K562 (cell line): ENCODE data around the gene CDC6.

ENCODE experiments used
- BRF2 ChIP-seq: IDR thresholded peaks from 3 replicates; pipeline ENCODE4 v1.6.1; 2011; ENCODE audit warnings: borderline replicate concordance, mild to moderate bottlenecking; ENCODE audit not compliant: insufficient read length, insufficient read depth
- FOS ChIP-seq: IDR thresholded peaks from 3 replicates; pipeline ENCODE4 v1.6.1; 2011; ENCODE audit not compliant: insufficient read length; ENCODE audit errors: extremely low read depth
- JUND ChIP-seq, 2 experiments: IDR thresholded peaks; 2 replicates in 1 of 2; 3 replicates in 1 of 2; pipeline ENCODE4 v1.6.1; 2011; ENCODE audit warnings: borderline replicate concordance in 2 of 2, low read depth in 2 of 2, low read length in 2 of 2, improper control_type of control experiment in 1 of 2, missing biosample characterization in 1 of 2, missing genetic modification characterization in 1 of 2, missing genetic modification reagents in 1 of 2
- MYC ChIP-seq, 2 experiments: fragments of 250-450 bp in 1 of 2; sonication (Bioruptor Pico) in 1 of 2; IDR thresholded peaks; 2 replicates each; pipeline versions ENCODE4 v1.5.1 to v1.6.1; 2012 to 2021; ENCODE audit warnings: low read depth in 2 of 2, borderline replicate concordance in 1 of 2, improper control_type of control experiment in 1 of 2, low read length in 1 of 2, mild to moderate bottlenecking in 1 of 2, moderate library complexity in 1 of 2
- POLR2A ChIP-seq: fragments of 450-650 bp; conservative IDR thresholded peaks from 2 replicates; pipeline ENCODE4 v1.6.1; 2016
- POLR2AphosphoS5 ChIP-seq: IDR thresholded peaks from 2 replicates; pipeline ENCODE4 v1.6.1; 2011; ENCODE audit warnings: mild to moderate bottlenecking, low read depth, low read length, moderate library complexity; ENCODE audit not compliant: control insufficient read depth, insufficient read depth
- RNF2 ChIP-seq: sonication (generic); IDR thresholded peaks from 2 replicates; pipeline ENCODE4 v1.6.1; 2016
- TAF1 ChIP-seq: IDR thresholded peaks from 2 replicates; pipeline ENCODE4 v1.6.1; 2011; ENCODE audit warnings: mild to moderate bottlenecking, low read length, moderate library complexity; ENCODE audit not compliant: insufficient read depth, control insufficient read depth, severe bottlenecking; ENCODE audit errors: extremely low read depth
- XRCC3 ChIP-seq: fragments of 450-650 bp; IDR thresholded peaks from 2 replicates; pipeline ENCODE4 v1.6.1; 2017; ENCODE audit warnings: mild to moderate bottlenecking, moderate library complexity

GRCh38 chr17:40352237-40352778 is 64.6 kb downstream of the CDC6 start:
- TF ChIP-seq JUND (IDR thresholded peaks at IDR 0.05; ENCODE audit: borderline replicate concordance, low read depth, low read length): no peak
- no peak for TF ChIP-seq JUND (tag; IDR thresholded peaks at IDR 0.05; ENCODE audit: borderline replicate concordance, low read depth, low read length)
- no peak for TF ChIP-seq XRCC3
- TF ChIP-seq TAF1: no peak
- no peak for TF ChIP-seq BRF2
- no peak for TF ChIP-seq POLR2A
- no peak for TF ChIP-seq FOS
- TF ChIP-seq MYC (IDR thresholded peaks at IDR 0.05; ENCODE audit: low read depth, low read length): no peak
- TF ChIP-seq MYC (CRISPR knock-in tag; IDR thresholded peaks at IDR 0.05; ENCODE audit: borderline replicate concordance, low read depth): no peak
- TF ChIP-seq RNF2: no peak
- no peak for TF ChIP-seq POLR2AphosphoS5
